ENCODE data around the gene HERC6. TPM values are rescaled to one million over a fixed set of nuclear protein-coding genes. Genes with fewer than 3 reads are reported as not detected.
"Not testable (repeated sequence)": the region's sequence is repeated elsewhere in the genome, so short reads cannot be mapped to it uniquely, and the experiment has no call there.

The HERC6 gene
- total RNA-seq, 1 experiment from 2014 or later, result 4.1 TPM

DNA sequence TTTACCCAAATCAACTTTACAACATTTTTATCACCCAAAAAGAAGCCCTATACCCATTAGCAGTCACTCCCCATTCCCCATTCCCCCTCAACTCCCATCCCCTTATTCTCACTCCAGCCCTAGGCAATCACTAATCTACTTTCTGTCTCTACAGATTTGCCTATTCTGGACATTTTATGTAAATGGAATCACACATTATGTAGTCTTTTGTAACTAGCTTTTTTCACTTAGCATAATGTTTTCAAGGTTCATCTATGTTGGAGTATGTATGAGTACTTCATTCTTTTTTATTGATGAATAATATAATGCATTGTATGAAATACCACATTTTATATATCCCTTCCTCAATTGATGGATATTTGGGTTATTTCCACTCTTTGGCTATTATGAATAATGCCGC lies 42.2 kb downstream of the HERC6 start:
- Mint-ChIP-seq H3K27ac (no peak overlapping the region), H3K4me3 (no peak overlapping the region), H3K27me3 (ENCODE audit: low read depth) (no peaks in the 10 kb centered on the region), H3K4me1 (no peaks in the 10 kb centered on the region), H3K36me3 (no peaks in the 10 kb centered on the region), H3K9me3 (no peaks in the 10 kb centered on the region)
- DNase-seq (ENCODE audit: low spot score), result no peak
- no peak for ATAC-seq
- CTCF ChIA-PET, result no interaction called here
- TF ChIP-seq, protein P1, sequence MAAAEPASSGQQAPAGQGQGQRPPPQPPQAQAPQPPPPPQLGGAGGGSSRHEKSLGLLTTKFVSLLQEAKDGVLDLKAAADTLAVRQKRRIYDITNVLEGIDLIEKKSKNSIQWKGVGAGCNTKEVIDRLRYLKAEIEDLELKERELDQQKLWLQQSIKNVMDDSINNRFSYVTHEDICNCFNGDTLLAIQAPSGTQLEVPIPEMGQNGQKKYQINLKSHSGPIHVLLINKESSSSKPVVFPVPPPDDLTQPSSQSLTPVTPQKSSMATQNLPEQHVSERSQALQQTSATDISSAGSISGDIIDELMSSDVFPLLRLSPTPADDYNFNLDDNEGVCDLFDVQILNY (CRISPR knock-in tag; IDR thresholded peaks at IDR 0.05), result no peak
- no peak for TF ChIP-seq FOXK1 (CRISPR knock-in tag; IDR thresholded peaks at IDR 0.05)
- no peak for TF ChIP-seq ZNF138 (CRISPR knock-in tag; conservative IDR thresholded peaks at IDR 0.05)
- no peak for TF ChIP-seq CBFB (CRISPR knock-in tag; IDR thresholded peaks at IDR 0.05; ENCODE audit: low read depth)
- TF ChIP-seq, protein P2, sequence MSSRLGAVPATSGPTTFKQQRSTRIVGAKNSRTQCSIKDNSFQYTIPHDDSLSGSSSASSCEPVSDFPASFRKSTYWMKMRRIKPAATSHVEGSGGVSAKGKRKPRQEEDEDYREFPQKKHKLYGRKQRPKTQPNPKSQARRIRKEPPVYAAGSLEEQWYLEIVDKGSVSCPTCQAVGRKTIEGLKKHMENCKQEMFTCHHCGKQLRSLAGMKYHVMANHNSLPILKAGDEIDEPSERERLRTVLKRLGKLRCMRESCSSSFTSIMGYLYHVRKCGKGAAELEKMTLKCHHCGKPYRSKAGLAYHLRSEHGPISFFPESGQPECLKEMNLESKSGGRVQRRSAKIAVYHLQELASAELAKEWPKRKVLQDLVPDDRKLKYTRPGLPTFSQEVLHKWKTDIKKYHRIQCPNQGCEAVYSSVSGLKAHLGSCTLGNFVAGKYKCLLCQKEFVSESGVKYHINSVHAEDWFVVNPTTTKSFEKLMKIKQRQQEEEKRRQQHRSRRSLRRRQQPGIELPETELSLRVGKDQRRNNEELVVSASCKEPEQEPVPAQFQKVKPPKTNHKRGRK (CRISPR knock-in tag; IDR thresholded peaks at IDR 0.05; ENCODE audit: borderline replicate concordance), result no peak
- POLR2A ChIA-PET, result no interaction called here

DNA sequence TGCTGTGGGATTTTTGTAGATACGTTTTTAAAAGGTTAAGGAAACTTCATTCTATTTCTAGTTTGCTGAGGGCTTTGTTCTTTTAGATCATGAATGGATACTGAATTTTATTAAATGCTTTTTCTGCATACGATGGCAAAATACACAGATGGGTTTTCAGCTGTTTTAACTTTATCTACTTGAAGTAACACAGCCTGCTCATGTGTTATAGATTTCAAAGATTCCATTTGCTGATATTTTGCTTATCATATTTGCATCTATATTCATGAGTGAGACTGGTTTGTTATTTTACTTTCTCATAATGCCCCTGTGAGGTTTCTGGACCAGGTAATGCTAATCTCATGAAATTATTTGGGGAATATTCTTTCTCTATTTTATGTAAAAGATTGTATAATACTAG lies 43.8 kb downstream of the HERC6 start:
- no peak overlapping the region for H3K27ac Mint-ChIP-seq
- H3K36me3 Mint-ChIP-seq, result no peaks in the 10 kb centered on the region
- ATAC-seq (no peak), DNase-seq (ENCODE audit: low spot score) (no peak)
- H3K4me3 Mint-ChIP-seq, result no peak overlapping the region
- CTCF ChIA-PET, result no interaction called here
- H3K9me3 Mint-ChIP-seq, result no peaks in the 10 kb centered on the region
- POLR2A ChIA-PET, result no interaction called here
- H3K4me1 Mint-ChIP-seq, result no peaks in the 10 kb centered on the region
- TF ChIP-seq CBFB (CRISPR knock-in tag; IDR thresholded peaks at IDR 0.05; ENCODE audit: low read depth), result no peak
- TF ChIP-seq ZNF423 (CRISPR knock-in tag; IDR thresholded peaks at IDR 0.05), result no peak
- no peak for TF ChIP-seq TEAD4 (CRISPR knock-in tag; IDR thresholded peaks at IDR 0.05)
- TF ChIP-seq TEAD1 (CRISPR knock-in tag; IDR thresholded peaks at IDR 0.05), result no peak
- TF ChIP-seq, protein P3, sequence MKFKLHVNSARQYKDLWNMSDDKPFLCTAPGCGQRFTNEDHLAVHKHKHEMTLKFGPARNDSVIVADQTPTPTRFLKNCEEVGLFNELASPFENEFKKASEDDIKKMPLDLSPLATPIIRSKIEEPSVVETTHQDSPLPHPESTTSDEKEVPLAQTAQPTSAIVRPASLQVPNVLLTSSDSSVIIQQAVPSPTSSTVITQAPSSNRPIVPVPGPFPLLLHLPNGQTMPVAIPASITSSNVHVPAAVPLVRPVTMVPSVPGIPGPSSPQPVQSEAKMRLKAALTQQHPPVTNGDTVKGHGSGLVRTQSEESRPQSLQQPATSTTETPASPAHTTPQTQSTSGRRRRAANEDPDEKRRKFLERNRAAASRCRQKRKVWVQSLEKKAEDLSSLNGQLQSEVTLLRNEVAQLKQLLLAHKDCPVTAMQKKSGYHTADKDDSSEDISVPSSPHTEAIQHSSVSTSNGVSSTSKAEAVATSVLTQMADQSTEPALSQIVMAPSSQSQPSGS (CRISPR knock-in tag; IDR thresholded peaks at IDR 0.05; ENCODE audit: borderline replicate concordance, low read depth), result no peak
- TF ChIP-seq FOXK1 (CRISPR knock-in tag; IDR thresholded peaks at IDR 0.05), result no peak
- no peaks in the 10 kb centered on the region for H3K27me3 Mint-ChIP-seq (ENCODE audit: low read depth)

DNA sequence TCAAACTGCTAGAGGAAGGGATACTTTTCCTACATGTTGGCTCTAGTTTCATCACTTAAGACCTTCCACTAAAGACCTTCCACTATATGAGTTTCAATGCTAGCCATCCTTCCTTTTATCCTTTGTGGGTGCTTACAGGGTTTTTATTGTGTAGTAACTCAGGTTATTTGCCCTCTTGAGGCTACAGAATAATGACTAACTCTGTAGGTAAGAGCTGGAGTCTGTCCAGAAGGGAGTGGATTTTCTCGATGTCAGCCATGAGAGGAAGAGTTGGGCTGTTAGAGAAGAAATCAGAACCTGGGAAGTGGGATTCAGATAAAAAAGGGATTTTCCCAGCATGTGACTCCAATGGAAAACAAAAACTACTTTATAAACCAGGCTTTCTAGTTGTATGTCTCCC lies 50.7 kb downstream of the HERC6 start:
- H3K27me3 Mint-ChIP-seq (ENCODE audit: low read depth), result no peaks in the 10 kb centered on the region
- no peak for DNase-seq (ENCODE audit: low spot score)
- H3K36me3 Mint-ChIP-seq, result peaks cover 12% of the 10 kb centered on the region
- no peaks in the 10 kb centered on the region for H3K4me1 Mint-ChIP-seq
- no peak for ATAC-seq
- H3K27ac Mint-ChIP-seq, result no peak overlapping the region
- TF ChIP-seq JAZF1 (CRISPR knock-in tag; IDR thresholded peaks at IDR 0.05) (no peak), ATF1 (CRISPR knock-in tag; IDR thresholded peaks at IDR 0.05) (no peak)
- TF ChIP-seq, protein P4, sequence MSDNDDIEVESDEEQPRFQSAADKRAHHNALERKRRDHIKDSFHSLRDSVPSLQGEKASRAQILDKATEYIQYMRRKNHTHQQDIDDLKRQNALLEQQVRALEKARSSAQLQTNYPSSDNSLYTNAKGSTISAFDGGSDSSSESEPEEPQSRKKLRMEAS (CRISPR knock-in tag; IDR thresholded peaks at IDR 0.05), result no peak
- TF ChIP-seq, protein P5, sequence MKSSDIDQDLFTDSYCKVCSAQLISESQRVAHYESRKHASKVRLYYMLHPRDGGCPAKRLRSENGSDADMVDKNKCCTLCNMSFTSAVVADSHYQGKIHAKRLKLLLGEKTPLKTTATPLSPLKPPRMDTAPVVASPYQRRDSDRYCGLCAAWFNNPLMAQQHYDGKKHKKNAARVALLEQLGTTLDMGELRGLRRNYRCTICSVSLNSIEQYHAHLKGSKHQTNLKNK (CRISPR knock-in tag; IDR thresholded peaks at IDR 0.05), result no peak
- no peak overlapping the region for H3K4me3 Mint-ChIP-seq
- ChIA-PET POLR2A (no interaction called here), CTCF (no interaction called here)
- H3K9me3 Mint-ChIP-seq, result peaks cover 12% of the 10 kb centered on the region

DNA sequence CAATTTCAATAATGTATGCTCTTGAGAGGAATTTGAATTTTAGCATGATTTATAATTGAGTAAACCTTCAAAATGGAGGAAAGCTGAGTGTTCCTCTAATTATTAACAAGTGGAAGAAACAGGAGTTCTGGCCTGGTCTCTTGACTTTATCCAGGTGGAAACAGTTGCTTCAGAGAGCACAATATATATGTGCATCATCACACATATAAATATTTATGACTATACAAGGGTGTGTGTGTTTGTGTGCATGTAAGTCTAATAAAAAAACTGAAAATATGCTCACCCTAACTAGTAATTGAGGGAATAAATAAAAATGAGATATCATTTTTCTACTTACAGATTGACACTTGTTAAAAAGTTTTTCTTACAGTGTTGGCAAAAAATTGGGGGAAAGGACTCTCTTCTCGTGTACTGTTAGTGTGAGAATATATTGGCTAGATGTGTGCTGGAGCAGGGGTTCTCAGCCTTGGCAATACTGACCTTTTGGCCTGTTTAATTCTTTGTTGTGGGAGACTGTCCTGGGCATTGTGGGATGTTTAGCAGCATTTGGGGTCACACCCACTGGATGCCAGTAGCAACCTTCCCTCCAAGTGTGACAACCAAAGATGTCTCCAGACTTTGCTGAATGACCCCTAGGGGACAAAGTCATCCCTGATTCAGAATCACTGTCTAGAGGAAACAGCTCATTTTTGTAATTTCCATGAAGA lies 57.5 kb downstream of the HERC6 start:
- ATAC-seq, result no peak
- Mint-ChIP-seq H3K27me3 (ENCODE audit: low read depth) (no peaks in the 10 kb centered on the region), H3K27ac (no peak overlapping the region), H3K4me1 (peaks cover 21% of the 10 kb centered on the region), H3K4me3 (no peak overlapping the region), H3K9me3 (peaks cover 18% of the 10 kb centered on the region), H3K36me3 (peaks cover 12% of the 10 kb centered on the region)
- DNase-seq (ENCODE audit: low spot score), result no peak
- ChIA-PET CTCF (interaction anchor here (0.8 kb wide), 2 partner anchors 9 to 79 kb away, joined by 3 read pairs; no protein-coding TSS in a partner anchor), POLR2A (no interaction called here)
- no peak for TF ChIP-seq ZNF423 (CRISPR knock-in tag; IDR thresholded peaks at IDR 0.05)
- no peak for TF ChIP-seq GABPB1 (CRISPR knock-in tag; IDR thresholded peaks at IDR 0.05)
- no peak for TF ChIP-seq ZNF396 (CRISPR knock-in tag; IDR thresholded peaks at IDR 0.05; ENCODE audit: borderline replicate concordance)
- no peak for TF ChIP-seq NFYB (CRISPR knock-in tag; conservative IDR thresholded peaks at IDR 0.05; ENCODE audit: low read depth)
- TF ChIP-seq ZNF317 (CRISPR knock-in tag; IDR thresholded peaks at IDR 0.05; ENCODE audit: borderline replicate concordance, low read depth), result no peak
- TF ChIP-seq HMGA2 (CRISPR knock-in tag; IDR thresholded peaks at IDR 0.05), result no peak
- no peak for TF ChIP-seq NR3C1 (CRISPR knock-in tag; conservative IDR thresholded peaks at IDR 0.05; ENCODE audit: low read depth)

DNA sequence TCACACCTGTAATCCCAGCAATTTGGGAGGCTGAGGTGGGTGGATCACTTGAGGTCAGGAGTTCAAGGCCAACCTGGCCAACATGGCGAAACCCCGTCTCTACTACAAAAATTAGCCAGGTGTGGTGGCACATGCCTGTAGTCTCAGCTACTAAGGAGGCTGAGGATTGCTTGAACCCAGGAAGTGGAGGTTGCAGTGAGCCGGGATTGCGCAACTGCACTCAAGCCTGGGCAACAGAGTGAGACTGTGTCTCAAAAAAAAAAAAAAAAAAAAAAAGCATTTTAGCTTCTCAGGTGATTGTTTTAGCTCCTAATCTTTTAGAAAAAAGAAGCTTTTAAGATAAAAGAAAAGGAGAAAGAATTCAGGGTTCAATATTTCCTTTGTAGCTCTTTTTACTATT lies 59.2 kb downstream of the HERC6 start:
- ATAC-seq; DNase-seq (ENCODE audit: low spot score); H3K27me3 Mint-ChIP-seq (ENCODE audit: low read depth); POLR2A ChIA-PET; H3K4me3 Mint-ChIP-seq; H3K27ac Mint-ChIP-seq: not testable (repeated sequence)
- Mint-ChIP-seq H3K36me3 (peaks cover 24% of the 10 kb centered on the region), H3K4me1 (peaks cover 22% of the 10 kb centered on the region), H3K9me3 (peaks cover 28% of the 10 kb centered on the region)
- CTCF ChIA-PET, result interaction anchor here (0.9 kb wide), 1 partner anchor 78 kb away, joined by 4 read pairs; no protein-coding TSS in a partner anchor
